T-helper 1 cell treated with Interleukin-12 subunit alpha and Interleukin-12 subunit beta and Interleukin-4 antibody, amounts not matched to agents 30 μg/mL and 1 μg/mL, for 36 hours (primary cell): ENCODE measurements around the gene SLC26A4.

Experiments used
- H3K27ac Mint-ChIP-seq: one replicate; pipeline ENCODE4 v1.8.0; 2021; ENCODE audit warnings: mild to moderate bottlenecking, mixed read lengths
- H3K27me3 Mint-ChIP-seq: one replicate; pipeline ENCODE4 v1.8.0; 2021; ENCODE audit warnings: low read depth, mixed read lengths
- H3K36me3 Mint-ChIP-seq: one replicate; pipeline ENCODE4 v1.8.0; 2021; ENCODE audit warnings: low read depth, mixed read lengths
- H3K4me1 Mint-ChIP-seq: one replicate; pipeline ENCODE4 v1.8.0; 2021; ENCODE audit warnings: low read depth, mixed read lengths
- H3K4me3 Mint-ChIP-seq: one replicate; pipeline ENCODE4 v1.8.0; 2021; ENCODE audit warnings: mild to moderate bottlenecking, moderate library complexity, mixed read lengths
- H3K9me3 Mint-ChIP-seq: one replicate; pipeline ENCODE4 v1.8.0; 2021; ENCODE audit warnings: mixed read lengths

Gene SLC26A4

DNA sequence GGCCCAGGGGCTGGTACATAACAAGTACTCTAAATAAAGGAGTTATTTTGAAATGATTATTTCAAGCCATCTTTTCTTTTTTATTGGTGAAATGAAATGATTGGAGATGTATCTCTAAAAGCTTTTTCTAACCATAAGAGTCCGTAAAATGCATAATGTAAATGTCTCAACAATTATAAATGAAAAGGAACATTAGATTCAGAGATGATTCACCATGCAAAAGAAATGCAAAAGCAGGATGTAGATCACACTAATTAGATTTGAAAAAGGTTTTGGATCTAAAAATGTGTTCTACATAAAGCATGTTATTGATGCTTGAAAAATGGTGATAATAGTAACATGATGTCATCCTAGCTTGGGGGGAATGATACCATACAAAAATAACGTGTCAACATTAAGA is 15.6 kb downstream of the SLC26A4 start:
- H3K9me3 Mint-ChIP-seq = no peaks in the 10 kb centered on the region
- H3K27ac Mint-ChIP-seq = no peak overlapping the region
- H3K36me3 Mint-ChIP-seq = peaks cover 30% of the 10 kb centered on the region
- no peaks in the 10 kb centered on the region for H3K27me3 Mint-ChIP-seq
- H3K4me1 Mint-ChIP-seq = peaks cover 12% of the 10 kb centered on the region
- no peak overlapping the region for H3K4me3 Mint-ChIP-seq

DNA sequence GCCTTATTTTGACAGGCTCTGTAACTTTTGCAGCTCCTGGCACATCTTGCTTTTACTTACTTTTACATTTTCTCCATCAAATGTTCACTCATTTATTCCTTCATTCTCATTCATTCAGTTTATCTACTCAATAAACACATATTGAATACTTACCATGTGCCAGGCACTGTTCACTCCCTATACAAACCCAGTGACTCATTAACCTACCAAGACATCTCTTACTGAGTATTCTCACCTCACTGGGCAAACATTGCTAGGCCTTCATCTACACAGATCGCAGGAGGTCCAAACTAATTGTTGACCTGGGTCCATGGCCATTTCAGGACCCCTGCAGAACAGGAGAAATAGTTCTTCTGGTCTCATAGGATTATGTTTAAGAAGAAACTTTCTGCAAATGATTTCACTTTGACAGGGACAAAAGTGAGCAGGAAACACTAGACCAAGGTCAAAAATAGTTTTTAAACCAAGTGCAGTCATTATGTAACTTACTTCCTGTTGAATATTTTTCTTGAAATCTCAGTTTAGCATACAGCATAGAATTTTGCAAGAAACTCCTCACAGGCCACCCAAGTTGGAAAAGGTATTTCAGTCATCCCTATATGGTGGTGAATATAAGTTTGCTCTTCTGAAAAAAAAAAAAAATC is 17.6 kb downstream of the SLC26A4 start:
- Mint-ChIP-seq H3K9me3 (no peaks in the 10 kb centered on the region), H3K4me1 (peaks cover 12% of the 10 kb centered on the region), H3K27ac (peak overlapping the region; percentile 4), H3K27me3 (no peaks in the 10 kb centered on the region), H3K4me3 (no peak overlapping the region), H3K36me3 (peaks cover 28% of the 10 kb centered on the region)

DNA sequence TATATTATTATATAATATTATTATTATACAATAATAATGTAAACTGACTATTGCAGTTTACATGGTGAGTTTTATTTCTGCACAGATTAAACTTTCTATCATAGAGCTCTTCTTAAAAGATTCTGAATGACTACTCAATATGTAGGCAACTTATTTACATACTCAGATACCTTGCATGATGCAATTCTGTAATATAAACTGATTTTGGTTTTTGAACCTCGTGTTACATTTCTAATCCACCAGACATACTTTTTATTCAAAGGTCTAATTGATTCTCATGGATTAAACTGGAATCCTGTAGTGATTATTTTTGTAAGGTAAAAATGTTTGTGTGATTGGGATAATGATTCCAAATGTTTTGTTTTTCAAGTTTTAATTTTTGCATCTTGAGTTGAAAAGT is 19.9 kb downstream of the SLC26A4 start:
- Mint-ChIP-seq H3K4me1 (peaks cover 14% of the 10 kb centered on the region), H3K36me3 (peaks cover 20% of the 10 kb centered on the region), H3K9me3 (no peaks in the 10 kb centered on the region), H3K27ac (no peak overlapping the region), H3K4me3 (no peak overlapping the region), H3K27me3 (no peaks in the 10 kb centered on the region)

DNA sequence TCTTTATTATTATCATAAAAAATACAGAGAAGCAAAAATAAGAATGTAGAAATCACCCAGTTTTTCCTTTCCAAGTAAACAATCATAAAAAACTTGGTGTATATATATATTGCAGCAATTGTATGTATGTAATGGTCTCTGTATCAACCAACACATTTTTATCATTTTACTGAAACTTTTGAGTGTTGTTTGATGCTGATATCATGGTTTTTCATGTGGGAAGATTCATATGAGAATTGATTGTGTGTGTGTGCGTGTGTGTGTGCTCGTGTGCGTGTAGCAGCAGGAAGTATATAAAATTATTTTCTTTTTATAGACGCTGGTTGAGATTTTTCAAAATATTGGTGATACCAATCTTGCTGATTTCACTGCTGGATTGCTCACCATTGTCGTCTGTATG is 22.3 kb downstream of the SLC26A4 start:
- H3K36me3 Mint-ChIP-seq = peaks cover 20% of the 10 kb centered on the region
- no peaks in the 10 kb centered on the region for H3K9me3 Mint-ChIP-seq
- peaks cover 12% of the 10 kb centered on the region for H3K4me1 Mint-ChIP-seq
- no peaks in the 10 kb centered on the region for H3K27me3 Mint-ChIP-seq
- no peak overlapping the region for H3K4me3 Mint-ChIP-seq
- H3K27ac Mint-ChIP-seq = no peak overlapping the region

DNA sequence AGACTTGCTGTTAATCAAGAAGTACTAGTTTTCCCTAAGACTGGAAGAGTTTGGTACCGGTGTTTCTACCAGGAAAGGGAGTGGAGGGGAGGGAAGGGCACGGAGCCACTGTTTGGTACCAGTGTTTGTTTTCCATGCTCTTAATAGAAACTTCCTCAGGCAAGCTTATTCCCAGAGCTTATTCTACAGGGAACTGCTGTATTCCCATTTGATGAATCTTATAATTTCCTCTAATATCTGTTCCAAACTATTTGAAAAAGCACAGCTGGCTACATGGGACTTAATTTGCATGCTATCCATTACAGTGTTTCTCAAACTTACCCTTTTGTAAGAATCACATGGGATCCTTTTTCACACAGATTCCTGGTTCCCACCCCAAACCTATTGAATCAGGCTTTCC is 23.7 kb downstream of the SLC26A4 start:
- Mint-ChIP-seq H3K9me3 (no peaks in the 10 kb centered on the region), H3K4me1 (peaks cover 2% of the 10 kb centered on the region), H3K27ac (no peak overlapping the region), H3K4me3 (no peak overlapping the region), H3K36me3 (peaks cover 16% of the 10 kb centered on the region), H3K27me3 (no peaks in the 10 kb centered on the region)

DNA sequence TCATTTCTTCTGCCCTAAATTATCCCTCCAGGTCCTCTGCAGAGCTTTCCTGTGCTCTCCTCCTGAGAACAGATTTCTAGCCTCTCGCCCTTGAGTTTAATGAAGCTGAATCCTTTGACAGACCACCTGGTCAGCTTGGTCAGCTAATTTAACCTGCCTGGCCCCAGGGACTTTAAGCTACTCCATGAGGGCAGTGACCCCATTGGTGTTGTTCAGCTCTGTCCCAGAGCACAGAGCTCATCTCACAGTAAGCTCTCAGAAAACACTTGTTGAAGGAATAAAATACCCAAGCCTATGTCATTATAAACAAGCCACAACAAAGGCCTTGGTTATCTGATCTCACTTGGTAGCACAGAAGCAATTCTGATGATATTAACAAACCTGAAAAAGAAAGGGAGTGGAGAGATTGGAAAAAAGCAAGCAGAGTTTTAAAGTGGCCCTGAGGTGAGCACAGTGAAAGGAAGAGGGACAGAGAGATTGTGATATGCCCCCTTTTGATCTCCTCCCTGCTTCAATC is 24.4 kb downstream of the SLC26A4 start:
- H3K27me3 Mint-ChIP-seq = no peaks in the 10 kb centered on the region
- H3K36me3 Mint-ChIP-seq = peaks cover 17% of the 10 kb centered on the region
- H3K27ac Mint-ChIP-seq = no peak overlapping the region
- H3K4me3 Mint-ChIP-seq = no peak overlapping the region
- H3K9me3 Mint-ChIP-seq = no peaks in the 10 kb centered on the region
- peaks cover 2% of the 10 kb centered on the region for H3K4me1 Mint-ChIP-seq

DNA sequence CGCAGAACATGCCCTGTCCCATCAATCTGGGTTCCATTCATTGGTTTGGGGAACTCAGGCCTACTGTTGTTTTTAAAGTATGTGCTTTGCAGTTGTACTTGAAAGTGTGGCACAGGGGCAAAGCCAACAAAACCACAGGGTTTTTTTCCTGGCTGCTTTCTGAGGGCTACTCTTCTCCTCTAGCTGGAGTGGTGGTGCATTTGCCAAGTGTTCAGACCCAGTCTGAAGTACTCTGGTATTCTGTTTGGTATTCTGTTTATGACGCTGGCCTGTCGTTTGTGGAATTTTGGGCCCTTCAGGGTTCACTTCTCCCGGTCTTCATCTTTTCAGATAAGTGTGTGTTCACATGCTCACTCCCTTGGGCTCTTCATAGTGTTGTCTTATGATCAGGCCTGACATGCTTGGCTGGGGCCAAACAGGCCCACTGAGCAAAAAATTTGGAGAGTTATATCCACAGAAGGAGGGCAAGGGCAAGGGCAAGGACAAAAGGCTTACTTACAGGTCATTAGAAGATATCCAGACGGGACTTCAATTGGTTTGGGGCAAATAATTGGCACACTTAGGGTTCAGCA is 26.3 kb downstream of the SLC26A4 start:
- Mint-ChIP-seq H3K4me3 (no peak overlapping the region), H3K27ac (peak overlapping the region; percentile 10), H3K36me3 (peaks cover 21% of the 10 kb centered on the region), H3K9me3 (no peaks in the 10 kb centered on the region), H3K4me1 (peaks cover 2% of the 10 kb centered on the region), H3K27me3 (no peaks in the 10 kb centered on the region)

DNA sequence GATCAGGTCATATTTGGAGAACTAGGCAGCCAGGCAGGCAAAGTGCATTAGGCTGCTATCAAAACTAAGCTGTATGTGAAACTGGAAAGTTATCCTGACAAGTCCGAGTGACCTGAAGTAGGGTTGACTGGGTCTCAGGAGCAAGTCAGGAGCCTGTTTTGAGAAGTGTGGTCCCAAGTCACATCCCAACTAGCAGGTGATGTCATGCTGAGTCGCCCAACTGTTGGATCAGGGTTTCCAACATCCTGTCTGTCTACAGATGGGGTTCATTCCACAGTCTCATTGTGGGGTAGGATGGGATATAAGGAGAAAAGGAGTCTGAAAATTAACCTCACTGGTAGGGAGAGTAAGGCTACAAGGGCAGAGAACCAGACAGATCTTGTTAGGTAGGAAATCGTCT is 27.0 kb downstream of the SLC26A4 start:
- peaks cover 22% of the 10 kb centered on the region for H3K36me3 Mint-ChIP-seq
- H3K4me1 Mint-ChIP-seq = peaks cover 2% of the 10 kb centered on the region

DNA sequence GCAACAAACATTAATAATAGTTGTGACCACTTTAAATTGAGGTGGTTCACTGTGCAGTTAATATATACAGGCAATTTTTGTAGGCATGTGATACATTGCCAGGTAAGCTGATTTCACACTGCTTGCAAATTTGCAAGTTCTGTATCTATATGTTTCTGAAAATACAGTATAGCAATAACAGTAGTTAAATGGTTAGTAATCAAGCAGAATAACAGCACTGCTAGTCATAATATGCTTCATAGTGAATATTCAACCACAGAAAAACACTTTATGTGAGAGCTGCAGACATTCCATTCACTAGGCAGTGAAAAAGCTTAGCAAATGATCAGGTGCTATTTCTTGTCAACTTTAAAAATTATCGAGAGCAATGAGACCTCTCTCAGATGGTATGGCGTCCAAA is 28.9 kb downstream of the SLC26A4 start:
- Mint-ChIP-seq H3K27me3 (no peaks in the 10 kb centered on the region), H3K27ac (no peak overlapping the region), H3K4me3 (no peak overlapping the region), H3K36me3 (peaks cover 19% of the 10 kb centered on the region), H3K4me1 (peaks cover 2% of the 10 kb centered on the region), H3K9me3 (no peaks in the 10 kb centered on the region)

More for the DNA sequence above, 27.0 kb downstream of the SLC26A4 start:
- H3K27me3 Mint-ChIP-seq = no peaks in the 10 kb centered on the region
- H3K27ac Mint-ChIP-seq = no peak overlapping the region
- no peaks in the 10 kb centered on the region for H3K9me3 Mint-ChIP-seq
- H3K4me3 Mint-ChIP-seq = no peak overlapping the region

DNA sequence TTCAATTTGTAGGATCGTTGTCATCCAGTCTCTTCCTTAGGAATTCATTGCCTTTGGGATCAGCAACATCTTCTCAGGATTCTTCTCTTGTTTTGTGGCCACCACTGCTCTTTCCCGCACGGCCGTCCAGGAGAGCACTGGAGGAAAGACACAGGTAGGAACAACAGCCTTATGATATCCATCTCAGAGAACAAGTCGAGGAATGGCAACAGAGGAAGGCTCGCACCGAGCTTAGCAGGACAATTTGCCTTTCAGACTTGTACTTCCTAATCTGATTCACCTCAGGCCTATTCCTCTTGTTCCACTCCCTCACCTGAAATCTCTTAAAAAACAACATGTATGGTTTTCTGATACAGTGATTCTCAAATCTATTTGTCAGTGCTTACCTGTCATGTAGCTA is 29.5 kb downstream of the SLC26A4 start:
- Mint-ChIP-seq H3K4me1 (peaks cover 1% of the 10 kb centered on the region), H3K9me3 (no peaks in the 10 kb centered on the region), H3K4me3 (no peak overlapping the region), H3K36me3 (peaks cover 18% of the 10 kb centered on the region), H3K27me3 (no peaks in the 10 kb centered on the region), H3K27ac (no peak overlapping the region)

DNA sequence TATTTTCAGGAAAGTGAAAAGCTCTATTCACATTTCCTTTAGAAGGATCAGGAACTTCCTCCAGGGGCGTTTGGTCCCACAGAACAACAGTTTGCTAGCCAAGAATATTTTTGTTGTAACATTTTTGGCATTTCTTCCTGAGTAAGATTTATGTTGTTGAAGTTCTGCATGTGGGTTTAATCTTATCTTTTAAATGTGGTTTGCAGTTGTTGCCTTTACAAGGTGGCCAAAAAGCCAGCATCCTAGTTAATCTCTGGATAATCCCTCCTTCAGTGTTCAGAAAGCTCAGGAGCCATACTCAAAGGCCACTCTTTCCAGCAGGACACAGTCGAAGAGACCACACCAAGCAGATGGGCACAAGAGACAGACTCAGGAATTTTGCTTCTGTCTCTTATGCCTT is 30.0 kb downstream of the SLC26A4 start:
- Mint-ChIP-seq H3K4me3 (no peak overlapping the region), H3K27ac (no peak overlapping the region), H3K4me1 (no peaks in the 10 kb centered on the region), H3K36me3 (peaks cover 15% of the 10 kb centered on the region), H3K9me3 (no peaks in the 10 kb centered on the region), H3K27me3 (no peaks in the 10 kb centered on the region)

DNA sequence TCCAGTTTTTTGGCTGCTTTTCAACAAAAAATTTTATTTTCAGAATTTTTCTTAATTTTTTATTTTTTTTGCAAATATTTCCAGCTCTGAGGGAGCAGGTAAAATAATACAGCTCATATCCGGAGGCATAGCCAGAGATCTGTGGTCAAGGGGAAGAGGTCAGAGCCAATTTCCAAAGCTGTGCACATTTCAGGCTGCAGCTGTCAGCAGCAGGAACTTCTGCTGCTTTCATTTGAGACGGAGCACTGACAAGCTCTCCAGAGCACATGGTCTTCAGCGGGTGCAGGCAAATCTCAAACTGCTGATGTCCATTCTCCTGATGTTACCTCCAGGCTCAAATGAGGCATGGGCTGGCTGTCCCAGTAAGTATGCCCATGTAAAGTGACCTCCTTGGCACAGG is 31.1 kb downstream of the SLC26A4 start:
- no peak overlapping the region for H3K27ac Mint-ChIP-seq
- H3K27me3 Mint-ChIP-seq = no peaks in the 10 kb centered on the region
- H3K4me3 Mint-ChIP-seq = no peak overlapping the region
- H3K4me1 Mint-ChIP-seq = no peaks in the 10 kb centered on the region
- peaks cover 16% of the 10 kb centered on the region for H3K36me3 Mint-ChIP-seq
- H3K9me3 Mint-ChIP-seq = no peaks in the 10 kb centered on the region

DNA sequence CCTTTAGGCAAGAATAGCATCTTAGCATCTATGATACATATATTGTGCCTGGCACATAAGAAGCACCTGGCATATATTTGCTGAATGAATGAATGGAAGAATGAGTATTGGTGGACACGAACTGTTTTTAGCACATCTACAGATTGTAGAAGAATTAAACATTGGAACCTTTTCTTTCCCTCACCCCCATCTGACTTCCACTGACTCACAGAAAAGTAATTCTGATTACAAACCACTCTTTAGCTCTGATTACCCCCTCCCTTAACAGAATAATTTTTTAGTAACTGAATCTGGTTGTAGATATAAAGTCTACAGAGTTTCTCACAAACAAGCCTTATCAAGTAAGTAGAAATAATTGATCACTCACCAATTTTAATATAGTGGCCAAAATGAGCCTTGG is 31.9 kb downstream of the SLC26A4 start:
- Mint-ChIP-seq H3K27ac (no peak overlapping the region), H3K27me3 (no peaks in the 10 kb centered on the region), H3K4me1 (no peaks in the 10 kb centered on the region), H3K4me3 (no peak overlapping the region), H3K36me3 (peaks cover 15% of the 10 kb centered on the region), H3K9me3 (no peaks in the 10 kb centered on the region)

DNA sequence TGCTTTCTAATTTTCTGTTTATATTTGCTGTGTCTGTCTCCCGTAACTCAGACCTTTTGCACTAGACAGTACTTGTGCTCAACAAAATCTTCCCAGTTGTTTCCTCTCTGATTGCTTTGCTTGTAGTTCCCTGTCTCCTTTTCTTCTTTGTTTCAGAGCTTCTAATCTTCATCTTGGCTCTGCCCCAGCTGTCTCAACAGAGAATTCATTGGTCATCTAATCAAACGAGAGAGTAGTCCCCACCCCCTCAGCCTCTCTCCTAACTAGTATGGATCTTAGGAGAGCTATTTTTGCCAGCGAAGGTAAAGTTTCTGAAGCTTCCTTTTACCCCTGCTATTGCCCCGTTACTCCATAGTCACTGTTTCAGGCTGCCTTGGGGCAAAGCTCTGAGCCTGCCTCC is 32.8 kb downstream of the SLC26A4 start:
- Mint-ChIP-seq H3K4me1 (no peaks in the 10 kb centered on the region), H3K27me3 (no peaks in the 10 kb centered on the region), H3K36me3 (peaks cover 17% of the 10 kb centered on the region), H3K27ac (no peak overlapping the region), H3K9me3 (no peaks in the 10 kb centered on the region), H3K4me3 (no peak overlapping the region)

DNA sequence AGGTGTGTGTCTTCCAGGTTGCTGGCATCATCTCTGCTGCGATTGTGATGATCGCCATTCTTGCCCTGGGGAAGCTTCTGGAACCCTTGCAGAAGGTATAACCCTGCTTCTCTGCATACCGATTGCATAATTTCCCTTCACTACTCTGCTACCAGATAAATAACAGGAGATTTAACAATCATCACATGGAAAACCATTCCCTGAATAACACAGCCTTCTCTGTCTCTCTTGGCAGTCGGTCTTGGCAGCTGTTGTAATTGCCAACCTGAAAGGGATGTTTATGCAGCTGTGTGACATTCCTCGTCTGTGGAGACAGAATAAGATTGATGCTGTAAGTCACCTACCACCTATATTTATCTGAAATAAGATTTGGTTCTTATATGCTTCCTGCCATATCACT is 33.8 kb downstream of the SLC26A4 start:
- Mint-ChIP-seq H3K36me3 (peaks cover 22% of the 10 kb centered on the region), H3K4me1 (no peaks in the 10 kb centered on the region), H3K4me3 (no peak overlapping the region), H3K27ac (no peak overlapping the region), H3K9me3 (no peaks in the 10 kb centered on the region), H3K27me3 (no peaks in the 10 kb centered on the region)
